ENCODE measurements around the gene FAT1. TPM values are rescaled to one million over a fixed set of nuclear protein-coding genes. Genes with fewer than 3 reads are reported as not detected.

The FAT1 gene
- total RNA-seq, 1 experiment from 2014 or later: 197 TPM

- Mint-ChIP-seq H3K27ac (ENCODE audit: unreplicated experiment) (no peak overlapping the region), H3K36me3 (ENCODE audit: insufficient read depth, unreplicated experiment) (peaks cover 18% of the 10 kb centered on the region), H3K4me1 (ENCODE audit: low read depth, unreplicated experiment) (no peaks in the 10 kb centered on the region), H3K27me3 (ENCODE audit: unreplicated experiment) (no peaks in the 10 kb centered on the region), H3K4me3 (ENCODE audit: low read depth, unreplicated experiment) (no peak overlapping the region), H3K9me3 (ENCODE audit: low read depth, unreplicated experiment) (no peaks in the 10 kb centered on the region)
- TF ChIP-seq CTCF (IDR thresholded peaks at IDR 0.05; ENCODE audit: unreplicated experiment): no peak
- CTCF ChIA-PET: no interaction called here
- BruUV-seq (replicated peaks): no TSS peak
- intact Hi-C loops (cut with micrococcal nuclease; ENCODE audit: unreplicated experiment): no loop called here
- no peak for DNase-seq
Observed at GRCh38 chr4:186593587-186593973, 130.1 kb downstream of the FAT1 start.

- Mint-ChIP-seq H3K27ac (ENCODE audit: unreplicated experiment) (no peak overlapping the region), H3K9me3 (ENCODE audit: low read depth, unreplicated experiment) (no peaks in the 10 kb centered on the region), H3K4me1 (ENCODE audit: low read depth, unreplicated experiment) (no peaks in the 10 kb centered on the region), H3K27me3 (ENCODE audit: unreplicated experiment) (no peaks in the 10 kb centered on the region), H3K36me3 (ENCODE audit: insufficient read depth, unreplicated experiment) (peaks cover 18% of the 10 kb centered on the region), H3K4me3 (ENCODE audit: low read depth, unreplicated experiment) (no peak overlapping the region)
- no peak for DNase-seq
- no TSS peak for BruUV-seq (replicated peaks)
- TF ChIP-seq CTCF (IDR thresholded peaks at IDR 0.05; ENCODE audit: unreplicated experiment): no peak
- intact Hi-C loops (cut with micrococcal nuclease; ENCODE audit: unreplicated experiment): no loop called here
- CTCF ChIA-PET: no interaction called here
Observed at GRCh38 chr4:186592966-186593586, 130.6 kb downstream of the FAT1 start.

- H3K9me3 Mint-ChIP-seq (ENCODE audit: low read depth, unreplicated experiment): no peaks in the 10 kb centered on the region
- DNase-seq: no peak
- no peaks in the 10 kb centered on the region for H3K4me1 Mint-ChIP-seq (ENCODE audit: low read depth, unreplicated experiment)
- CTCF ChIA-PET: interaction anchor here (0.6 kb wide), 1 partner anchor 118 kb away, joined by 7 read pairs; no protein-coding TSS in a partner anchor
- no peak overlapping the region for H3K4me3 Mint-ChIP-seq (ENCODE audit: low read depth, unreplicated experiment)
- H3K36me3 Mint-ChIP-seq (ENCODE audit: insufficient read depth, unreplicated experiment): peaks cover 18% of the 10 kb centered on the region
- H3K27me3 Mint-ChIP-seq (ENCODE audit: unreplicated experiment): no peaks in the 10 kb centered on the region
- BruUV-seq (replicated peaks): no TSS peak
- intact Hi-C loops (cut with micrococcal nuclease; ENCODE audit: unreplicated experiment): no loop called here
- no peak overlapping the region for H3K27ac Mint-ChIP-seq (ENCODE audit: unreplicated experiment)
- no peak for TF ChIP-seq CTCF (IDR thresholded peaks at IDR 0.05; ENCODE audit: unreplicated experiment)
Observed at GRCh38 chr4:186592445-186592844, 131.2 kb downstream of the FAT1 start.

GRCh38 chr4:186591651-186592050 is 132.0 kb downstream of the FAT1 start:
- BruUV-seq (replicated peaks): no TSS peak
- no peak for DNase-seq
- CTCF ChIA-PET: no interaction called here
- no peaks in the 10 kb centered on the region for H3K9me3 Mint-ChIP-seq (ENCODE audit: low read depth, unreplicated experiment)
- H3K4me1 Mint-ChIP-seq (ENCODE audit: low read depth, unreplicated experiment): no peaks in the 10 kb centered on the region
- H3K4me3 Mint-ChIP-seq (ENCODE audit: low read depth, unreplicated experiment): no peak overlapping the region
- H3K27ac Mint-ChIP-seq (ENCODE audit: unreplicated experiment): no peak overlapping the region
- TF ChIP-seq CTCF (IDR thresholded peaks at IDR 0.05; ENCODE audit: unreplicated experiment): no peak
- no peaks in the 10 kb centered on the region for H3K27me3 Mint-ChIP-seq (ENCODE audit: unreplicated experiment)
- intact Hi-C loops (cut with micrococcal nuclease; ENCODE audit: unreplicated experiment): no loop called here
- peaks cover 18% of the 10 kb centered on the region for H3K36me3 Mint-ChIP-seq (ENCODE audit: insufficient read depth, unreplicated experiment)
